Activated B cell treated with CpG ODN at 0.5 μM for 24 hours (primary cell): ENCODE data around the gene MCCC2. TPM values are rescaled to one million over a fixed set of nuclear protein-coding genes. Genes with fewer than 3 reads are reported as not detected.

Experiments
- ATAC-seq: fragments of 200-7000 bp; cut with Tn5 transposase; one replicate; pipeline ENCODE4 v1.10.0; 2021; ENCODE audit warnings: low read depth, mild to moderate bottlenecking, moderate library complexity
- CTCF ChIA-PET: fragments of 350-600 bp; sonication (Branson Sonifier 250); formaldehyde crosslinking; loops from one replicate; lab custom pipeline; 2021; ENCODE audit warnings: antibody characterized with exemption; lab: Charles Lee
- POLR2A ChIA-PET: fragments of 350-600 bp; sonication (Branson Sonifier 250); formaldehyde crosslinking; loops from one replicate; lab custom pipeline; 2021; ENCODE audit warnings: antibody characterized with exemption; lab: Charles Lee
- DNase-seq: peaks from one replicate; pipeline ENCODE4 v3.0.0; 2022
- H3K27ac Mint-ChIP-seq: one replicate; pipeline ENCODE4 v1.8.0; 2020; ENCODE audit warnings: mixed read lengths
- H3K27me3 Mint-ChIP-seq: one replicate; pipeline ENCODE4 v1.8.0; 2021; ENCODE audit warnings: mixed read lengths
- H3K36me3 Mint-ChIP-seq: one replicate; pipeline ENCODE4 v1.8.0; 2021; ENCODE audit warnings: low read depth, mixed read lengths
- H3K4me1 Mint-ChIP-seq: one replicate; pipeline ENCODE4 v1.8.0; 2021; ENCODE audit warnings: mixed read lengths
- H3K4me3 Mint-ChIP-seq: one replicate; pipeline ENCODE4 v1.8.0; 2020; ENCODE audit warnings: mild to moderate bottlenecking, mixed read lengths
- H3K9me3 Mint-ChIP-seq: one replicate; pipeline ENCODE4 v1.8.0; 2020; ENCODE audit warnings: mixed read lengths
- CTCF ChIP-seq: fragments of 200-600 bp; IDR thresholded peaks from one replicate; pipeline ENCODE4 v1.8.0; 2022; ENCODE audit warnings: antibody characterized with exemption, mild to moderate bottlenecking
- intact Hi-C: fragments of 100-400 bp; cut with micrococcal nuclease; formaldehyde crosslinking; loops from one replicate; pipeline ENCODE4 v1.15.1; 2024
- total RNA-seq: library from RNA; stranded (reverse); gene quantifications from 2 replicates; pipeline ENCODE4 v1.2.3, GENCODE V29; 2022

Gene MCCC2
- total RNA-seq, 1 donor from 2014 or later, result 70.4 TPM

GRCh38 chr5:71651579-71651978 lies 64.4 kb downstream of the MCCC2 start:
- H3K9me3 Mint-ChIP-seq, result no peaks in the 10 kb centered on the region
- ATAC-seq (no peak), DNase-seq (no peak)
- H3K27me3 Mint-ChIP-seq, result no peaks in the 10 kb centered on the region
- no peak overlapping the region for H3K4me3 Mint-ChIP-seq
- H3K27ac Mint-ChIP-seq, result no peak overlapping the region
- intact Hi-C loops, result loop anchor here (10.0 kb wide), 1 partner anchor 653 kb away; no protein-coding TSS in a partner anchor
- POLR2A ChIA-PET, result no interaction called here
- H3K36me3 Mint-ChIP-seq, result peaks cover 78% of the 10 kb centered on the region
- no peak for TF ChIP-seq CTCF
- CTCF ChIA-PET, result no interaction called here
- no peaks in the 10 kb centered on the region for H3K4me1 Mint-ChIP-seq

GRCh38 chr5:71652349-71652748 lies 65.2 kb downstream of the MCCC2 start:
- CTCF ChIA-PET, result no interaction called here
- POLR2A ChIA-PET, result no interaction called here
- no peak for ATAC-seq
- Mint-ChIP-seq H3K4me3 (no peak overlapping the region), H3K4me1 (no peaks in the 10 kb centered on the region), H3K27me3 (no peaks in the 10 kb centered on the region), H3K27ac (no peak overlapping the region), H3K9me3 (no peaks in the 10 kb centered on the region), H3K36me3 (peaks cover 78% of the 10 kb centered on the region)
- intact Hi-C loops, result loop anchor here (10.0 kb wide), 1 partner anchor 652 kb away; no protein-coding TSS in a partner anchor
- DNase-seq, result no peak
- no peak for TF ChIP-seq CTCF

- H3K9me3 Mint-ChIP-seq, result no peaks in the 10 kb centered on the region
- intact Hi-C loops, result loop anchor here (10.0 kb wide), 1 partner anchor 652 kb away; no protein-coding TSS in a partner anchor
- H3K27me3 Mint-ChIP-seq, result no peaks in the 10 kb centered on the region
- no peaks in the 10 kb centered on the region for H3K4me1 Mint-ChIP-seq
- POLR2A ChIA-PET, result no interaction called here
- CTCF ChIA-PET, result no interaction called here
- TF ChIP-seq CTCF, result no peak
- DNase-seq (no peak), ATAC-seq (no peak)
- no peak overlapping the region for H3K4me3 Mint-ChIP-seq
- no peak overlapping the region for H3K27ac Mint-ChIP-seq
- peaks cover 79% of the 10 kb centered on the region for H3K36me3 Mint-ChIP-seq
Observed at GRCh38 chr5:71652803-71653543, 65.8 kb downstream of the MCCC2 start.

- Mint-ChIP-seq H3K36me3 (peaks cover 31% of the 10 kb centered on the region), H3K9me3 (no peaks in the 10 kb centered on the region), H3K4me3 (no peak overlapping the region), H3K27me3 (no peaks in the 10 kb centered on the region), H3K4me1 (no peaks in the 10 kb centered on the region), H3K27ac (no peak overlapping the region)
- no peak for TF ChIP-seq CTCF
- no peak for ATAC-seq
- CTCF ChIA-PET, result no interaction called here
- intact Hi-C loops, result loop anchor here (5.0 to 10.0 kb wide), 2 partner anchors 98 to 646 kb away; no protein-coding TSS in a partner anchor
- no peak for DNase-seq
- POLR2A ChIA-PET, result no interaction called here
Observed at GRCh38 chr5:71658916-71659662, 71.9 kb downstream of the MCCC2 start.

GRCh38 chr5:71662381-71662780 lies 75.2 kb downstream of the MCCC2 start:
- DNase-seq (no peak), ATAC-seq (no peak)
- intact Hi-C loops, result no loop called here
- ChIA-PET CTCF (no interaction called here), POLR2A (no interaction called here)
- H3K4me3 Mint-ChIP-seq, result no peak overlapping the region
- H3K36me3 Mint-ChIP-seq, result peaks cover 13% of the 10 kb centered on the region
- no peak overlapping the region for H3K27ac Mint-ChIP-seq
- TF ChIP-seq CTCF, result no peak
- no peaks in the 10 kb centered on the region for H3K27me3 Mint-ChIP-seq
- H3K4me1 Mint-ChIP-seq, result no peaks in the 10 kb centered on the region
- no peaks in the 10 kb centered on the region for H3K9me3 Mint-ChIP-seq
